HepG2 (cell line): Measurements from ENCODE around the gene ARHGEF1. TPM values are rescaled to one million over a fixed set of nuclear protein-coding genes. Genes with fewer than 3 reads are reported as not detected.

ENCODE experiments used
- ATAC-seq: fragments of 200-7000 bp; cut with Tn5 transposase; 3 replicates; pipeline ENCODE4 v1.9.1; 2020; ENCODE audit warnings: mild to moderate bottlenecking, moderate library complexity
- BruUV-seq: library from RNA; stranded (reverse); fragments of 400-500 nt; replicated peaks from 2 replicates; lab custom pipeline; 2021; lab: Mats Ljungman, UMichigan
- CTCF ChIA-PET: fragments of 300-600 bp; formaldehyde crosslinking; extraction: SDS; loops from one replicate; lab custom pipeline; 2021; ENCODE audit warnings: low total read pairs, inconsistent platforms, low intra/inter-chr PET ratio; lab: Yijun Ruan, JAX
- POLR2A ChIA-PET: fragments of 350-600 bp; sonication (Branson Sonifier 250); formaldehyde crosslinking; loops from one replicate; lab custom pipeline; 2020; ENCODE audit warnings: antibody characterized with exemption, inconsistent platforms; lab: Yijun Ruan, JAX
- DNase-seq: peaks from one replicate; pipeline ENCODE4 v3.0.0-alpha.2; 2015; ENCODE audit warnings: low spot score
- FAIRE-seq: peaks from 3 replicates; lab custom pipeline; 2011; peaks lifted over from hg19 to GRCh38; lab: Jason Lieb, UNC
- H2AFZ ChIP-seq: one replicate; pipeline ENCODE4 v1.6.1; 2011; ENCODE audit warnings: low read length, inconsistent platforms
- H3K27ac ChIP-seq: fragments of 300-600 bp; 3 replicates; pipeline ENCODE4 v1.8.0; 2011; ENCODE audit warnings: mixed run types, mild to moderate bottlenecking, mixed read lengths, low read length, inconsistent platforms; ENCODE audit not compliant: insufficient read depth; ENCODE audit errors: extremely low read length
- H3K27me3 ChIP-seq, 2 experiments: fragments of 200-600 bp in 1 of 2; 2 replicates in 1 of 2; 3 replicates in 1 of 2; pipeline versions ENCODE4 v1.6.0 to v1.8.0; 2011; ENCODE audit warnings: low read length in 2 of 2, mild to moderate bottlenecking in 2 of 2, moderate library complexity in 2 of 2, inconsistent platforms in 1 of 2; ENCODE audit not compliant: insufficient read depth in 2 of 2, control insufficient read depth in 1 of 2
- H3K36me3 ChIP-seq, 2 experiments: fragments of 200-600 bp in 1 of 2; replicated peaks in 1 of 2; 2 replicates in 1 of 2; 3 replicates in 1 of 2; pipeline versions ENCODE4 v1.5.1 to v1.8.0; 2011; ENCODE audit warnings: low read length in 2 of 2, inconsistent platforms in 1 of 2; ENCODE audit not compliant: insufficient read depth in 2 of 2, control insufficient read depth in 1 of 2
- H3K4me1 ChIP-seq: 2 replicates; pipeline ENCODE4 v1.5.1; 2012; ENCODE audit warnings: low read length, inconsistent platforms; ENCODE audit not compliant: insufficient read depth
- H3K4me2 ChIP-seq: 2 replicates; pipeline ENCODE4 v1.6.0; 2011; ENCODE audit warnings: low read depth, low read length, inconsistent platforms
- H3K4me3 ChIP-seq, 3 experiments: fragments of 200-600 bp in 1 of 3; sonication (generic), shearing (Covaris generic) in 1 of 3; replicated peaks in 1 of 3; 2 replicates each; pipeline ENCODE4 v1.5.1; 2011 to 2016; ENCODE audit warnings: low read length in 3 of 3, inconsistent platforms in 2 of 3, low read depth in 2 of 3, mild to moderate bottlenecking in 2 of 3, control low read depth in 1 of 3, mixed read lengths in 1 of 3; ENCODE audit not compliant: insufficient read depth in 1 of 3
- H3K79me2 ChIP-seq: one replicate; pipeline ENCODE4 v1.6.1; 2011; ENCODE audit warnings: low read length, inconsistent platforms; ENCODE audit not compliant: insufficient read depth
- H3K9ac ChIP-seq: 2 replicates; pipeline ENCODE4 v1.6.0; 2011; ENCODE audit warnings: mild to moderate bottlenecking, low read depth, low read length, inconsistent platforms; ENCODE audit not compliant: insufficient read depth
- H3K9me3 ChIP-seq: 2 replicates; pipeline ENCODE4 v1.5.1; 2012; ENCODE audit warnings: mild to moderate bottlenecking, low read length
- H4K20me1 ChIP-seq: 2 replicates; pipeline ENCODE4 v1.6.0; 2011; ENCODE audit warnings: inconsistent platforms, mild to moderate bottlenecking, low read length, moderate library complexity; ENCODE audit not compliant: insufficient read depth
- ZNF646 ChIP-seq: sonication (generic); formaldehyde crosslinking; IDR thresholded peaks from 2 replicates; pipeline ENCODE4 v1.9.0; 2021; ENCODE audit warnings: mild to moderate bottlenecking, missing genetic modification reagents
- ZNF747 ChIP-seq: sonication (generic); formaldehyde crosslinking; IDR thresholded peaks from 2 replicates; pipeline ENCODE4 v1.8.1; 2023; ENCODE audit warnings: missing genetic modification reagents, mild to moderate bottlenecking, borderline replicate concordance
- WGBS: methylation state at CpG from one replicate; pipeline ENCODE4 v1.1.6; 2017; ENCODE audit warnings: low lambda C conversion rate; 5-methylcytosine and 5-hydroxymethylcytosine counted together
- in situ Hi-C: cut with HindIII; loops from 2 replicates; pipeline ENCODE4 v1.10.0; 2017; ENCODE audit warnings: low pct_unique_long_range_greater_than_20kb; ENCODE audit not compliant: extremely low pct_ligation_motif_present
- intact Hi-C: fragments of 100-400 bp; cut with micrococcal nuclease; formaldehyde crosslinking; loops from one replicate; pipeline ENCODE4 v1.10.0; 2022; ENCODE audit not compliant: unreplicated experiment
- polyA plus RNA-seq, 8 experiments: library from polyadenylated mRNA; depleted of rRNA in 3 of 8; stranded (reverse) in 7 of 8; unstranded in 1 of 8; fragments of >200 nt; fragmentation: Illumina TruSeq in 4 of 8; extraction: Trizol in 4 of 8; gene quantifications; 2 replicates each; pipeline versions ENCODE4 v1.2.1 to v1.2.3, GENCODE V29; 2011 to 2016; ENCODE audit warnings: low read depth in 4 of 8, missing spikeins in 1 of 8, mixed read lengths in 1 of 8; ENCODE audit not compliant: insufficient read depth in 1 of 8
- total RNA-seq, 5 experiments: library from RNA; depleted of rRNA; stranded (reverse); fragments of >200 nt; fragmentation: Illumina TruSeq; extraction: Trizol; gene quantifications; 2 replicates each; pipeline ENCODE4 v1.2.3, GENCODE V29; 2016; ENCODE audit warnings: low read depth in 1 of 5

The ARHGEF1 gene
- total and polyA plus RNA-seq, 2 of the 13 experiments (the other 11 are each of a cell fraction or from before 2014, with no cell fraction given) = 33.7 to 34.7 TPM

- Histone ChIP-seq H3K4me3 (no peak overlapping the region), H3K4me2 (no peak overlapping the region), H3K9me3 (no peaks in the 10 kb centered on the region), H3K79me2 (no peaks in the 10 kb centered on the region), H2AFZ (no peak overlapping the region), H4K20me1 (no peaks in the 10 kb centered on the region), H3K27ac (no peak overlapping the region), H3K27me3 (peaks cover 7 to 39% of the 10 kb centered on the region in 2 experiments), H3K4me1 (no peaks in the 10 kb centered on the region), H3K9ac (no peak overlapping the region), H3K36me3 (no peaks in the 10 kb centered on the region)
- WGBS = 85% methylated on average over 4 of the region's 6 CpGs
- intact Hi-C loops = no loop called here
- CTCF ChIA-PET = no interaction called here
- POLR2A ChIA-PET = no interaction called here
- TF ChIP-seq ZNF646 (CRISPR knock-in tag) = 0 out of 2 replicates have a peak, but pooled peaks have one; percentile 40
- TF ChIP-seq ZNF747 (CRISPR knock-in tag) = no peak
- in situ Hi-C loops = no loop called here
- ATAC-seq (no peak), FAIRE-seq (no peak), DNase-seq (no peak)
- BruUV-seq = no TSS peak
These were observed 35.1 kb downstream of the ARHGEF1 start for GRCh38 chr19:41918095-41918494.
